Activated CD8-positive, alpha-beta memory T cell treated with anti-CD3 and anti-CD28 coated beads, Interleukin-2, amount 50 U/mL, for 24 hours (primary cell): ENCODE results near the gene DNAH17.

Source experiments
- DNase-seq: peaks from one replicate; pipeline ENCODE4 v3.0.0-alpha.2; 2020; ENCODE audit errors: extremely low read depth

The DNAH17 gene

GRCh38 chr17:78493853-78494695, 83.1 kb downstream of the DNAH17 start:
- DNase-seq: no peak

- DNase-seq: no peak
Observed at GRCh38 chr17:78493450-78493849, 83.7 kb downstream of the DNAH17 start.

GRCh38 chr17:78492116-78492799, 84.9 kb downstream of the DNAH17 start:
- DNase-seq: no peak

- no peak for DNase-seq
Observed at GRCh38 chr17:78491236-78492115, 85.7 kb downstream of the DNAH17 start.

GRCh38 chr17:78490673-78491072, 86.5 kb downstream of the DNAH17 start:
- no peak for DNase-seq

- DNase-seq: no peak
Observed at GRCh38 chr17:78490156-78490555, 87.0 kb downstream of the DNAH17 start.

GRCh38 chr17:78488867-78489634, 88.1 kb downstream of the DNAH17 start:
- no peak for DNase-seq

- no peak for DNase-seq
Observed at GRCh38 chr17:78488156-78488555, 89.0 kb downstream of the DNAH17 start.

GRCh38 chr17:78486946-78487680, 90.1 kb downstream of the DNAH17 start:
- DNase-seq: no peak

GRCh38 chr17:78486228-78486802, 90.9 kb downstream of the DNAH17 start:
- DNase-seq: no peak

- DNase-seq: no peak
Observed at GRCh38 chr17:78485290-78486168, 91.7 kb downstream of the DNAH17 start.

GRCh38 chr17:78484271-78485246, 92.6 kb downstream of the DNAH17 start:
- no peak for DNase-seq

GRCh38 chr17:78479369-78479768, 97.8 kb downstream of the DNAH17 start:
- no peak for DNase-seq

- DNase-seq: no peak
Observed at GRCh38 chr17:78478757-78479297, 98.4 kb downstream of the DNAH17 start.

GRCh38 chr17:78477913-78478756, 99.1 kb downstream of the DNAH17 start:
- DNase-seq: no peak

GRCh38 chr17:78476973-78477372, 100.2 kb downstream of the DNAH17 start:
- DNase-seq: no peak

GRCh38 chr17:78476149-78476548, 101.0 kb downstream of the DNAH17 start:
- no peak for DNase-seq
